Fibroblast of skin of abdomen (primary cell): ENCODE results near the gene MAPK10.
A peak's percentile ranks its signal among the peaks of the same experiment; 100 is the strongest.

Source experiments
- DNase-seq: peaks from one replicate; pipeline ENCODE4 v3.0.0-alpha.2; 2013

MAPK10 gene

DNA sequence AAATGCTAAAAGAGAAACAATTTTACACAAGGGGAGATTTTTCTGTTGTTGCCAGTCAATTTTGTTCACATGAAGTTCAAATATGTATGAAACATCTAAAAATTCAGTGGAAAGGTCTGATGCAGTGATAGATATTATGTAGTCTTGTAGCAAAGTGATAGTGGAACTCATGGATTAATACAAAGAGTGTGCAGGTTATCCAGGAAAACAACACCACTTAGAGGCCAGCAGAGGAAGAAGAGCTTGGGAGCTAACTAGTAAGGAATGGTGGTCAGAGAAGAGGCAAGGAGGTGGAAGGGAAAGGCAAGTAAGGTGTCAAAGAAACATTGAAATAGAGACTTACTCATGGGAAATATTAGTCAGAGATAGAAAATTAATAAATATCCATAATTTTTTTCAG lies 395.6 kb downstream of the MAPK10 start:
- no peak for DNase-seq

DNA sequence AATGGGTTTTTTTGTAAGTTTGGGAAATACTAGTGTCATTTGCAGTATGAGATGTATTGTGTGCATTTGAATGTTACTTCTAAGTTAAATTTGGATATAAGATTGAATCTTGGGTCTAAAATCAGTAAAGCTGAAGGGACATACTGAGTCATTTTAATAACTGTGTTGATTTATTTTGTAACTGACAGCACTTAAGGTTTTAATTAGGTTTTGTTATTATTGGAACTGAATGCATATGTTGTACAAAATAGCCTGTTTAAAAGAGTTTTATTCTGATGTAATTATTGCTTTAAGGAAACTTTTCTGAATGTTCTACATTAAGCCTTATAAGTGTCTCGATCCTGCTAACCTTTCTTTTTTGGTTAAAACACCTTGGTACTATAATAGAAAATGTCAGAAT lies 396.6 kb downstream of the MAPK10 start:
- DNase-seq, result peak; percentile 51

GRCh38 chr4:85961887-85962286 lies 398.0 kb downstream of the MAPK10 start:
- no peak for DNase-seq

- DNase-seq, result no peak
These were observed 403.4 kb downstream of the MAPK10 start for GRCh38 chr4:85956293-85956945.

GRCh38 chr4:85955620-85956292 lies 404.1 kb downstream of the MAPK10 start:
- DNase-seq, result no peak

- no peak for DNase-seq
These were observed 406.2 kb downstream of the MAPK10 start for GRCh38 chr4:85953651-85954018.

- no peak for DNase-seq
These were observed 406.7 kb downstream of the MAPK10 start for GRCh38 chr4:85952972-85953650.

- DNase-seq, result no peak
These were observed 407.3 kb downstream of the MAPK10 start for GRCh38 chr4:85952528-85952927.

DNA sequence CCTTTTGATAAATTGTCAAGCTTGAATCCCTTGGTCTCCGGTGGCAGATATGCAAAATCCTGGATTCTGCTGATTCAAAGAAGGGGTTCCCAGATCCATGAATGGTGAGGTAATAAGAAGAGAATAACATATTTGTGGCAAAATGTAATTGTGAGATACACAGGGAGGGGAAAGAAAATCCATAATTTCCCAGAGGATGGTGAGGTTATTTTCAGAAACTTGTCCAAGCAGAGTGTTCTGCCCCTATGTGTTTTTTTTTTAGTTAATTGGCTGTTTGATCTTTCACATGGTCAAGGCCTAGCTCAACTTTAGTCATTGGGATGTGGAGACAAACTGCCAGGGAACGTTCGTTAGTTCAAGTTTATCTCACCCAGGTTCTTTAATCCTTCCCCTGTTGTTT lies 408.8 kb downstream of the MAPK10 start:
- DNase-seq, result no peak

GRCh38 chr4:85946821-85947220 lies 413.0 kb downstream of the MAPK10 start:
- DNase-seq, result peak; percentile 48

DNA sequence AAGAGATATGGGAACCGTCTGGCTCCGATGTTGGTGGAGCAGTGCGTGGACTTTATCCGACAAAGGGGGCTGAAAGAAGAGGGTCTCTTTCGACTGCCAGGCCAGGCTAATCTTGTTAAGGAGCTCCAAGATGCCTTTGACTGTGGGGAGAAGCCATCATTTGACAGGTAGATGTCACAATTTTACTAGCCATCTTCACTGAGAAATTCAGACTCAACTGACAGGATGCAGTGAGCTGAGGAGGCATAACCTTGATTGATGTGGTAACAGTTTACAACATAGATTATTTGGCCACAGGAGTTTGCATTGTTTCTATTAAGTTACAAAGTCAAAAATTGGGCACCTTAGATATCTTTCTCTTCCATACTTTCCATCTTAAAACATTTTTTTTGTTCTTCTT lies 417.7 kb downstream of the MAPK10 start:
- DNase-seq, result no peak

DNA sequence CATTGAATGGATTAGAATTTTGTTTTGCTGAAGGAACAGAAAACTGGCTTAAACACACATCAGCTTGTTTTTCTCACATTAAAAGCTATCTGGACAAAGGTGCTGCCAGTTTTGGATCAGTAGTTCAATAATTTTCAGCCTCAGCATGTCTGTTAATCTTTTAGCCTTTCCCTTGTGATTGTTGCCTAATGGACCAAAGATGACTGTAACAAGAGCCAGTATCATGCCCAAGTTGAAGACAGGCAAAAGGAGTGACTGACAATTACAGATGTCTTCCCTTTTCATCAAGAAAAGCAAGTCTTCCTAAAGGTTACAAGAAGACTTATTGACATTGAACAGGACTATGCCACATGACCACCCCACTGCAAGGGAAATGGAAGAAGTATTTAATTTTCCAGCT lies 419.7 kb downstream of the MAPK10 start:
- no peak for DNase-seq
